Panc1 (cell line): ENCODE data around the gene PPHLN1. TPM values are rescaled to one million over a fixed set of nuclear protein-coding genes. Genes with fewer than 3 reads are reported as not detected.

Source experiments
- ATAC-seq: fragments of 200-7000 bp; cut with Tn5 transposase; 2 replicates; pipeline ENCODE4 v1.9.1; 2020; ENCODE audit warnings: mild to moderate bottlenecking, moderate library complexity
- BruUV-seq: library from RNA; stranded (reverse); fragments of 400-500 nt; replicated peaks from 2 replicates; lab custom pipeline; 2021; lab: Mats Ljungman, UMichigan
- CTCF ChIA-PET: fragments of 300-600 bp; sonication (Branson Sonifier 250); formaldehyde crosslinking; loops from one replicate; lab custom pipeline; 2022; ENCODE audit warnings: antibody characterized with exemption; lab: Charles Lee
- POLR2A ChIA-PET: fragments of 300-600 bp; sonication (Branson Sonifier 250); formaldehyde crosslinking; loops from one replicate; lab custom pipeline; 2022; ENCODE audit warnings: antibody characterized with exemption; lab: Charles Lee
- DNase-seq: peaks from one replicate; pipeline ENCODE4 v3.0.0-alpha.2; 2010; ENCODE audit warnings: low read depth, low spot score
- H3K27ac ChIP-seq: 2 replicates; pipeline ENCODE4 v1.5.1; 2011; ENCODE audit warnings: mild to moderate bottlenecking, low read length, inconsistent platforms
- H3K27me3 ChIP-seq: fragments of 200-500 bp; sonication (Bioruptor generic); 2 replicates; pipeline ENCODE4 v1.6.0; 2014; ENCODE audit warnings: low read length, inconsistent platforms; ENCODE audit not compliant: control insufficient read depth, insufficient read depth
- H3K36me3 ChIP-seq: fragments of 200-500 bp; sonication (Bioruptor generic); 2 replicates; pipeline ENCODE4 v1.5.1; 2014; ENCODE audit warnings: inconsistent platforms, mild to moderate bottlenecking, low read length, moderate library complexity; ENCODE audit not compliant: control insufficient read depth, insufficient read depth
- H3K4me1 ChIP-seq: 2 replicates; pipeline ENCODE4 v1.5.1; 2011; ENCODE audit warnings: inconsistent platforms, mild to moderate bottlenecking, low read length, moderate library complexity; ENCODE audit not compliant: control insufficient read depth, insufficient read depth
- H3K4me3 ChIP-seq, 2 experiments: 2 replicates each; pipeline ENCODE4 v1.5.1; 2011 to 2012; ENCODE audit warnings: low read depth in 2 of 2, low read length in 2 of 2, mild to moderate bottlenecking in 2 of 2, inconsistent platforms in 1 of 2, moderate library complexity in 1 of 2
- H3K9me3 ChIP-seq: fragments of 200-500 bp; sonication (Bioruptor generic); 2 replicates; pipeline ENCODE4 v1.5.1; 2014; ENCODE audit warnings: low read depth, mild to moderate bottlenecking, inconsistent platforms, low read length, moderate library complexity; ENCODE audit not compliant: control insufficient read depth, insufficient read depth
- CTCF ChIP-seq: fragments of 450-650 bp; IDR thresholded peaks from 2 replicates; pipeline ENCODE4 v1.5.1; 2017; ENCODE audit warnings: mild to moderate bottlenecking
- POLR2AphosphoS5 ChIP-seq: IDR thresholded peaks from 2 replicates; pipeline ENCODE4 v1.6.1; 2012; ENCODE audit warnings: mild to moderate bottlenecking, low read depth, low read length, moderate library complexity
- REST ChIP-seq, 2 experiments: IDR thresholded peaks; 2 replicates each; pipeline ENCODE4 v1.6.1; 2011 to 2012; ENCODE audit warnings: low read depth in 2 of 2, control low read depth in 1 of 2, low read length in 1 of 2, mild to moderate bottlenecking in 1 of 2, moderate library complexity in 1 of 2; ENCODE audit not compliant: insufficient read depth in 1 of 2
- SIN3A ChIP-seq: IDR thresholded peaks from 2 replicates; pipeline ENCODE4 v1.6.1; 2012; ENCODE audit warnings: low read depth, mild to moderate bottlenecking, low read length, moderate library complexity, borderline replicate concordance; ENCODE audit not compliant: insufficient read depth
- TCF7L2 ChIP-seq: IDR thresholded peaks from 2 replicates; pipeline ENCODE4 v1.6.1; 2011; ENCODE audit warnings: mild to moderate bottlenecking, low read depth, low read length, inconsistent platforms
- in situ Hi-C: cut with HindIII; loops from 2 replicates; pipeline ENCODE4 v1.10.0; 2016; ENCODE audit warnings: low sequenced_read_pairs, low pct_unique_long_range_greater_than_20kb
- intact Hi-C: fragments of 100-400 bp; cut with micrococcal nuclease; formaldehyde crosslinking; loops from one replicate; pipeline ENCODE4 v1.10.0; 2022; ENCODE audit not compliant: unreplicated experiment
- total RNA-seq: library from RNA; stranded (reverse); gene quantifications from one replicate; pipeline ENCODE4 v1.2.1, GENCODE V29; 2021; ENCODE audit not compliant: unreplicated experiment

Gene PPHLN1
- total RNA-seq, 1 experiment from 2014 or later, result 56.5 TPM

GRCh38 chr12:42462486-42462885 lies 136.5 kb downstream of the PPHLN1 start:
- in situ Hi-C loops, result no loop called here
- no peak for ATAC-seq

GRCh38 chr12:42463671-42464070 lies 137.7 kb downstream of the PPHLN1 start:
- Histone ChIP-seq H3K36me3 (no peaks in the 10 kb centered on the region), H3K4me1 (no peaks in the 10 kb centered on the region), H3K9me3 (no peaks in the 10 kb centered on the region), H3K27ac (no peak overlapping the region), H3K4me3 (no peak overlapping the region), H3K27me3 (no peaks in the 10 kb centered on the region)
- POLR2A ChIA-PET, result no interaction called here
- DNase-seq (no peak), ATAC-seq (no peak)
- no TSS peak for BruUV-seq
- intact Hi-C loops (no loop called here), in situ Hi-C loops (no loop called here)
- no peak for TF ChIP-seq CTCF
- no peak for TF ChIP-seq SIN3A
- no peak for TF ChIP-seq REST (IDR thresholded peaks at IDR 0.05; ENCODE audit: insufficient read depth in 1 of 2, low read depth in 2 of 2, low read length in 1 of 2)
- TF ChIP-seq POLR2AphosphoS5, result no peak
- TF ChIP-seq TCF7L2, result no peak
- CTCF ChIA-PET, result no interaction called here

More at GRCh38 chr12:42462486-42462885, 136.5 kb downstream of the PPHLN1 start:
- no TSS peak for BruUV-seq
- H3K4me1 ChIP-seq, result no peaks in the 10 kb centered on the region
- no peaks in the 10 kb centered on the region for H3K36me3 ChIP-seq
- H3K9me3 ChIP-seq, result no peaks in the 10 kb centered on the region
- ChIA-PET CTCF (no interaction called here), POLR2A (no interaction called here)
- no peak overlapping the region for H3K4me3 ChIP-seq
- H3K27me3 ChIP-seq, result no peaks in the 10 kb centered on the region
- intact Hi-C loops, result no loop called here
- DNase-seq, result no peak
- no peak overlapping the region for H3K27ac ChIP-seq
- no peak for TF ChIP-seq REST (IDR thresholded peaks at IDR 0.05; ENCODE audit: insufficient read depth in 1 of 2, low read depth in 2 of 2, low read length in 1 of 2)
- no peak for TF ChIP-seq CTCF
- TF ChIP-seq SIN3A, result no peak
- TF ChIP-seq TCF7L2, result no peak
- TF ChIP-seq POLR2AphosphoS5, result no peak
